PC-9 (cell line): ENCODE measurements around the gene ZNF480.

ENCODE experiments used
- CTCF ChIP-seq: fragments of 200-600 bp; sonication (generic); conservative IDR thresholded peaks from 2 replicates; pipeline ENCODE4 v1.6.1; 2017; ENCODE audit warnings: mixed run types, antibody characterized with exemption, mild to moderate bottlenecking, moderate library complexity
- EZH2 ChIP-seq: fragments of 200-600 bp; sonication (generic); IDR thresholded peaks from 2 replicates; pipeline ENCODE4 v1.8.0; 2017; ENCODE audit warnings: antibody characterized with exemption, low read depth

- TF ChIP-seq CTCF (no peak), EZH2 (no peak)
These were observed 814 bp downstream of the ZNF480 start for GRCh38 chr19:52297601-52298364.
